B cell (primary cell): ENCODE data around the gene HPD. TPM values are rescaled to one million over a fixed set of nuclear protein-coding genes. Genes with fewer than 3 reads are reported as not detected.
A peak's percentile ranks its signal among the peaks of the same experiment; 100 is the strongest.
"Not testable (repeated sequence)": the region's sequence is repeated elsewhere in the genome, so short reads cannot be mapped to it uniquely, and the experiment has no call there.

Experiments used
- ATAC-seq: fragments of 200-7000 bp; cut with Tn5 transposase; one replicate; pipeline ENCODE4 v1.10.0; 2021; ENCODE audit warnings: low read depth, mild to moderate bottlenecking, moderate number of reproducible peaks, moderate library complexity
- CTCF ChIA-PET: fragments of 350-600 bp; sonication (Branson Sonifier 250); formaldehyde crosslinking; loops from one replicate; lab custom pipeline; 2021; ENCODE audit warnings: antibody characterized with exemption, inconsistent platforms; lab: Charles Lee
- POLR2A ChIA-PET: fragments of 350-600 bp; sonication (Branson Sonifier 250); formaldehyde crosslinking; loops from one replicate; lab custom pipeline; 2021; ENCODE audit warnings: antibody characterized with exemption; lab: Charles Lee
- DNase-seq: peaks from one replicate; pipeline ENCODE4 v3.0.0; 2013
- H2AFZ ChIP-seq: 2 replicates; pipeline ENCODE4 v1.6.1; 2012; ENCODE audit warnings: mild to moderate bottlenecking, low read depth, low read length; ENCODE audit not compliant: insufficient read depth, poor library complexity, severe bottlenecking
- H3K27ac ChIP-seq, 2 donors: 1 replicate in 1 of 2; 2 replicates in 1 of 2; pipeline ENCODE4 v1.5.1; 2012 to 2013; ENCODE audit warnings: low read length in 2 of 2, mild to moderate bottlenecking in 2 of 2, moderate library complexity in 1 of 2
- H3K27me3 ChIP-seq, 4 experiments: fragments of 200-600 bp in 1 of 4; sonication (generic) in 1 of 4; replicated peaks in 1 of 4; 1 replicate in 2 of 4; 2 replicates in 2 of 4; pipeline versions ENCODE4 v1.6.1 to v1.7.0; 2013 to 2016; ENCODE audit warnings: low read length in 3 of 4, mild to moderate bottlenecking in 2 of 4, mixed read lengths in 1 of 4, moderate library complexity in 1 of 4; ENCODE audit not compliant: insufficient read depth in 4 of 4, control insufficient read depth in 3 of 4; ENCODE audit errors: control extremely low read depth in 1 of 4
- H3K36me3 ChIP-seq, 2 experiments: replicated peaks in 1 of 2; 1 replicate in 1 of 2; 2 replicates in 1 of 2; pipeline versions ENCODE4 v1.6.1 to v1.7.1; 2013; ENCODE audit warnings: low read length in 1 of 2; ENCODE audit not compliant: insufficient read depth in 2 of 2, control insufficient read depth in 1 of 2; ENCODE audit errors: control extremely low read depth in 1 of 2, extremely low read depth in 1 of 2
- H3K4me1 ChIP-seq, 2 donors: fragments of 200-600 bp in 1 of 2; sonication (generic) in 1 of 2; 1 replicate in 1 of 2; 2 replicates in 1 of 2; pipeline versions ENCODE4 v1.5.1 to v1.6.1; 2013 to 2017; ENCODE audit warnings: low read length in 2 of 2; ENCODE audit not compliant: control insufficient read depth in 2 of 2, insufficient read depth in 2 of 2
- H3K4me2 ChIP-seq: replicated peaks from 2 replicates; pipeline ENCODE3; 2012; ENCODE audit warnings: mild to moderate bottlenecking, low read depth, low read length; ENCODE audit not compliant: poor library complexity, severe bottlenecking
- H3K4me3 ChIP-seq, 5 experiments: fragments of 200-600 bp in 1 of 5; sonication (generic) in 1 of 5; 1 replicate in 3 of 5; 2 replicates in 2 of 5; pipeline versions ENCODE4 v1.5.1 to v1.7.0; 2011 to 2016; ENCODE audit warnings: low read length in 4 of 5, mild to moderate bottlenecking in 4 of 5, low read depth in 2 of 5, control low read depth in 1 of 5, moderate library complexity in 1 of 5; ENCODE audit not compliant: insufficient read depth in 1 of 5; ENCODE audit errors: control extremely low read depth in 1 of 5, extremely low read depth in 1 of 5
- H3K79me2 ChIP-seq: fragments of 200-600 bp; sonication (generic); one replicate; pipeline ENCODE4 v1.6.0; 2016; ENCODE audit warnings: low read length; ENCODE audit not compliant: control insufficient read depth, insufficient read depth
- H3K9ac ChIP-seq: fragments of 200-600 bp; sonication (generic); 2 replicates; pipeline ENCODE4 v1.6.1; 2017; ENCODE audit warnings: mild to moderate bottlenecking, low read length, moderate library complexity
- H3K9me3 ChIP-seq, 3 donors: one replicate each; pipeline versions ENCODE4 v1.6.1 to v1.7.1; 2013; ENCODE audit warnings: low read length in 2 of 3; ENCODE audit not compliant: control insufficient read depth in 2 of 3, insufficient read depth in 1 of 3; ENCODE audit errors: control extremely low read depth in 1 of 3
- H4K20me1 ChIP-seq: 2 replicates; pipeline ENCODE4 v1.6.0; 2012; ENCODE audit warnings: mild to moderate bottlenecking, low read length; ENCODE audit not compliant: insufficient read depth, control insufficient read depth, poor library complexity, severe bottlenecking
- H3K27ac Mint-ChIP-seq: one replicate; pipeline ENCODE4 v1.8.0; 2021; ENCODE audit warnings: mixed read lengths
- H3K27me3 Mint-ChIP-seq: one replicate; pipeline ENCODE4 v1.8.0; 2021; ENCODE audit warnings: mixed read lengths
- H3K4me1 Mint-ChIP-seq: one replicate; pipeline ENCODE4 v1.8.0; 2021; ENCODE audit warnings: mixed read lengths
- H3K4me3 Mint-ChIP-seq: one replicate; pipeline ENCODE4 v1.8.0; 2021; ENCODE audit warnings: mixed read lengths
- H3K9me3 Mint-ChIP-seq: one replicate; pipeline ENCODE4 v1.8.0; 2022; ENCODE audit warnings: mixed read lengths; ENCODE audit not compliant: insufficient read depth
- CTCF ChIP-seq: fragments of 200-600 bp; IDR thresholded peaks from one replicate; pipeline ENCODE4 v1.8.0; 2022; ENCODE audit warnings: antibody characterized with exemption, mild to moderate bottlenecking
- EZH2 ChIP-seq: IDR thresholded peaks from 2 replicates; pipeline ENCODE4 v1.6.1; 2012; ENCODE audit warnings: borderline replicate concordance, low read depth, mild to moderate bottlenecking, moderate library complexity, low read length; ENCODE audit not compliant: insufficient read depth, poor library complexity, severe bottlenecking
- WGBS: methylation state at CpG from one replicate; pipeline ENCODE4 v1.1.5; 2013; ENCODE audit warnings: missing lambda C conversion rate; ENCODE audit not compliant: insufficient coverage; 5-methylcytosine and 5-hydroxymethylcytosine counted together
- intact Hi-C: fragments of 100-400 bp; cut with micrococcal nuclease; formaldehyde crosslinking; loops from one replicate; pipeline ENCODE4 v1.10.0; 2022
- polyA plus RNA-seq: library from polyadenylated mRNA; depleted of rRNA; stranded (reverse); fragments of >200 nt; gene quantifications from 2 replicates; pipeline ENCODE4 v1.2.3, GENCODE V29; 2012
- total RNA-seq, 2 donors: library from RNA; stranded (reverse); fragments of 120-200 nt in 1 of 2; gene quantifications; 1 replicate in 1 of 2; 2 replicates in 1 of 2; pipeline versions ENCODE4 v1.2.3 to v1.2.4, GENCODE V29; 2013 to 2022

HPD gene
- total and polyA plus RNA-seq, 2 donors (not counting 1 experiment from before 2014, with no cell fraction given): not detected

- H3K27me3 Mint-ChIP-seq, H2AFZ ChIP-seq, H3K9me3 ChIP-seq, H3K27me3 ChIP-seq, DNase-seq, ATAC-seq, H3K9me3 Mint-ChIP-seq: not testable (repeated sequence)
- POLR2A ChIA-PET: interaction anchor here (1.3 kb wide), 1 partner anchor 96 kb away, joined by 3 read pairs; no protein-coding TSS in a partner anchor
- 54% methylated on average over 5 of the region's 6 CpGs for WGBS
- Mint-ChIP-seq H3K4me1 (peaks cover 35% of the 10 kb centered on the region), H3K27ac (peak overlapping the region; percentile 99), H3K4me3 (peak overlapping the region; percentile 99)
- Histone ChIP-seq H3K4me2 (peak overlapping the region; percentile 83), H3K4me3 (peak overlapping the region; percentile 70 to 92 (median 78)), H3K9ac (peak overlapping the region; percentile 80), H3K36me3 (peaks cover 1 to 13% of the 10 kb centered on the region in 2 experiments), H3K4me1 (peaks cover 15 to 19% of the 10 kb centered on the region in 2 donors), H3K27ac (peak overlapping the region in 1 of 2 donors; percentile 95), H3K79me2 (peaks cover 29% of the 10 kb centered on the region), H4K20me1 (peaks cover 12% of the 10 kb centered on the region)
- CTCF ChIA-PET: interaction anchor here (1.2 to 3.5 kb wide), 4 partner anchors 89 to 119 kb away, joined by 3 to 42 read pairs (median 4); partner anchors contain the start of gene RHOF
- intact Hi-C loops: loop anchor here (1.0 to 5.0 kb wide), 4 partner anchors 29 to 1202 kb away; partner anchors contain the start of genes CFAP251, MLEC and TMEM120B
These were observed 31.0 kb upstream of the HPD start for GRCh38 chr12:121889661-121890060.

- POLR2A ChIA-PET: interaction anchor here (1.3 to 1.5 kb wide), 2 partner anchors 89 to 95 kb away, joined by 3 to 8 read pairs; no protein-coding TSS in a partner anchor
- Mint-ChIP-seq H3K4me1 (peaks cover 35% of the 10 kb centered on the region), H3K9me3 (no peaks in the 10 kb centered on the region), H3K4me3 (peak overlapping the region; percentile 99), H3K27me3 (no peaks in the 10 kb centered on the region), H3K27ac (peak overlapping the region; percentile 99)
- no peak for DNase-seq
- Histone ChIP-seq H3K27me3 (peaks cover 0 to 5% (median 0%) of the 10 kb centered on the region in 4 experiments), H3K27ac (peak overlapping the region; percentile 86 to 95), H3K9me3 (peaks cover 0 to 3% (median 0%) of the 10 kb centered on the region in 3 donors), H3K4me1 (peaks cover 15 to 19% of the 10 kb centered on the region in 2 donors), H3K4me2 (peak overlapping the region; percentile 83), H2AFZ (peak overlapping the region; percentile 84), H3K79me2 (peaks cover 29% of the 10 kb centered on the region), H3K9ac (peak overlapping the region; percentile 80), H3K36me3 (peaks cover 0 to 11% of the 10 kb centered on the region in 2 experiments), H3K4me3 (peak overlapping the region; percentile 70 to 92 (median 78)), H4K20me1 (peaks cover 9% of the 10 kb centered on the region)
- ATAC-seq: no peak
- CTCF ChIA-PET: interaction anchor here (1.2 to 3.5 kb wide), 5 partner anchors 89 to 119 kb away, joined by 3 to 42 read pairs (median 4); partner anchors contain the start of gene RHOF
- TF ChIP-seq CTCF (no peak), EZH2 (no peak)
- 10% methylated on average over 6 of the region's 7 CpGs for WGBS
- intact Hi-C loops: loop anchor here (1.0 to 5.0 kb wide), 4 partner anchors 30 to 1202 kb away; partner anchors contain the start of genes CFAP251, MLEC and TMEM120B
These were observed 30.6 kb upstream of the HPD start for GRCh38 chr12:121889274-121889624.
